ENCODE data around the gene REEP3.

Gene REEP3

GRCh38 chr10:63608511-63608910 is 87.3 kb downstream of the REEP3 start:
- Histone ChIP-seq H3K27me3 (ENCODE audit: control insufficient read depth, insufficient read depth, low read length) (no peaks in the 10 kb centered on the region), H3K4me3 (ENCODE audit: low read depth, low read length) (no peak overlapping the region), H3K36me3 (ENCODE audit: control insufficient read depth, insufficient read depth, low read length) (no peaks in the 10 kb centered on the region), H3K4me1 (ENCODE audit: control insufficient read depth, insufficient read depth, low read length) (peaks cover 6% of the 10 kb centered on the region; the same call in 1 of the 2 replicates), H3K9ac (ENCODE audit: low read length) (no peak overlapping the region), H3K9me3 (ENCODE audit: control insufficient read depth, insufficient read depth, low read depth, low read length) (no peaks in the 10 kb centered on the region), H3K27ac (ENCODE audit: low read depth, low read length) (no peak overlapping the region)

DNA sequence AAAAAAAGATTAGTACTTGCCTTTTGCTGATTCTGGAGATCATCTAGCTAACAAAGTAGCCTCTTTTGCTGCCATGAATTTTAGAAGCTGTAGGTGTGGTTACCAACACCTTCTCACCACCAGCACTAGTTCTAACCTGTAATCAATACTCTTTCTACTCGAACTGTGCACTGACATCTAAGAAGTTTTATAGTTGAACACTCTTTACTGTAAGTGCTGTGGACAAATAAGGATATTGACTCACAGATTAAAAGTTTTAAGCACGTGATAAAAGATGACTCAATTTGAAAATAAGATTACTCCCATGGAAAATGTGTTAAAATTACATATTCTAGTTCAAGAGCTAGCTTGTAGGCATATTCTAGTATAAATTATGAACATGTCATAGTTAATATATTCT is 89.9 kb downstream of the REEP3 start:
- no peaks in the 10 kb centered on the region for H3K4me1 ChIP-seq (ENCODE audit: control insufficient read depth, insufficient read depth, low read length)
- no peaks in the 10 kb centered on the region for H3K27me3 ChIP-seq (ENCODE audit: control insufficient read depth, insufficient read depth, low read length)
- H3K4me3 ChIP-seq (ENCODE audit: low read depth, low read length) = no peak overlapping the region
- H3K27ac ChIP-seq (ENCODE audit: low read depth, low read length) = no peak overlapping the region
- H3K36me3 ChIP-seq (ENCODE audit: control insufficient read depth, insufficient read depth, low read length) = no peaks in the 10 kb centered on the region
- no peak overlapping the region for H3K9ac ChIP-seq (ENCODE audit: low read length)
- H3K9me3 ChIP-seq (ENCODE audit: control insufficient read depth, insufficient read depth, low read depth, low read length) = no peaks in the 10 kb centered on the region

GRCh38 chr10:63614371-63614891 is 93.2 kb downstream of the REEP3 start:
- Histone ChIP-seq H3K9me3 (ENCODE audit: control insufficient read depth, insufficient read depth, low read depth, low read length) (no peaks in the 10 kb centered on the region), H3K4me1 (ENCODE audit: control insufficient read depth, insufficient read depth, low read length) (no peaks in the 10 kb centered on the region), H3K36me3 (ENCODE audit: control insufficient read depth, insufficient read depth, low read length) (no peaks in the 10 kb centered on the region), H3K9ac (ENCODE audit: low read length) (no peak overlapping the region), H3K4me3 (ENCODE audit: low read depth, low read length) (no peak overlapping the region), H3K27ac (ENCODE audit: low read depth, low read length) (no peak overlapping the region), H3K27me3 (ENCODE audit: control insufficient read depth, insufficient read depth, low read length) (no peaks in the 10 kb centered on the region)

- H3K27me3 ChIP-seq (ENCODE audit: control insufficient read depth, insufficient read depth, low read length) = no peaks in the 10 kb centered on the region
- no peak overlapping the region for H3K4me3 ChIP-seq (ENCODE audit: low read depth, low read length)
- H3K27ac ChIP-seq (ENCODE audit: low read depth, low read length) = no peak overlapping the region
- no peaks in the 10 kb centered on the region for H3K9me3 ChIP-seq (ENCODE audit: control insufficient read depth, insufficient read depth, low read depth, low read length)
- 0 out of 2 replicates have a peak, but pooled peaks cover 2% of the 10 kb centered on the region for H3K36me3 ChIP-seq (ENCODE audit: control insufficient read depth, insufficient read depth, low read length)
- no peak overlapping the region for H3K9ac ChIP-seq (ENCODE audit: low read length)
- no peaks in the 10 kb centered on the region for H3K4me1 ChIP-seq (ENCODE audit: control insufficient read depth, insufficient read depth, low read length)
Measured at GRCh38 chr10:63618552-63618951, 97.4 kb downstream of the REEP3 start.

- no peak overlapping the region for H3K4me3 ChIP-seq (ENCODE audit: low read depth, low read length)
- H3K36me3 ChIP-seq (ENCODE audit: control insufficient read depth, insufficient read depth, low read length) = 0 out of 2 replicates have a peak, but pooled peaks cover 2% of the 10 kb centered on the region
- H3K9me3 ChIP-seq (ENCODE audit: control insufficient read depth, insufficient read depth, low read depth, low read length) = no peaks in the 10 kb centered on the region
- H3K9ac ChIP-seq (ENCODE audit: low read length) = no peak overlapping the region
- H3K27me3 ChIP-seq (ENCODE audit: control insufficient read depth, insufficient read depth, low read length) = no peaks in the 10 kb centered on the region
- H3K27ac ChIP-seq (ENCODE audit: low read depth, low read length) = no peak overlapping the region
- H3K4me1 ChIP-seq (ENCODE audit: control insufficient read depth, insufficient read depth, low read length) = no peaks in the 10 kb centered on the region
Measured at GRCh38 chr10:63619426-63619825, 98.2 kb downstream of the REEP3 start.

- Histone ChIP-seq H3K36me3 (ENCODE audit: control insufficient read depth, insufficient read depth, low read length) (0 out of 2 replicates have a peak, but pooled peaks cover 2% of the 10 kb centered on the region), H3K4me3 (ENCODE audit: low read depth, low read length) (no peak overlapping the region), H3K4me1 (ENCODE audit: control insufficient read depth, insufficient read depth, low read length) (0 out of 2 replicates have a peak, but pooled peaks cover 6% of the 10 kb centered on the region), H3K27me3 (ENCODE audit: control insufficient read depth, insufficient read depth, low read length) (no peaks in the 10 kb centered on the region), H3K9ac (ENCODE audit: low read length) (no peak overlapping the region), H3K27ac (ENCODE audit: low read depth, low read length) (no peak overlapping the region), H3K9me3 (ENCODE audit: control insufficient read depth, insufficient read depth, low read depth, low read length) (no peaks in the 10 kb centered on the region)
Measured at GRCh38 chr10:63622097-63622496, 100.9 kb downstream of the REEP3 start.

DNA sequence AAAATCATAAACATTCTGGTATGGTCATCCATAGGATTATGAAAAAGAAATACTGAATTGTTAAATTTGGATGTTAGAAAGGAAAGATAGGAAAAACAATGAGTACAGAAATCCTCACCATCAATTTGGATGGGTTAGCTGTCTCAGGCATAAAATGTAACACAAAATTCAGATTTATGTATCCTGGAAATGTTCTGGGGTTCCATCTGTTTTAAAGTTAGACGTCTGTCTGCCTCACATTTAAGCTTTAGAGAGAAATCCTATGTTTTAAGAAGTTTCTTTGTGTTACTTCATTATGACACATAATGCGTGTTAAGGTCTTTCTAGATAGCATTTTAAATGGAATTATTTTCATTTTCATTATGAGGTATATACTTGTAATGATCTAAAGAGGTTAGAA is 103.5 kb downstream of the REEP3 start:
- H3K4me3 ChIP-seq (ENCODE audit: low read depth, low read length) = no peak overlapping the region
- 0 out of 2 replicates have a peak, but pooled peaks cover 2% of the 10 kb centered on the region for H3K36me3 ChIP-seq (ENCODE audit: control insufficient read depth, insufficient read depth, low read length)
- no peaks in the 10 kb centered on the region for H3K27me3 ChIP-seq (ENCODE audit: control insufficient read depth, insufficient read depth, low read length)
- H3K9me3 ChIP-seq (ENCODE audit: control insufficient read depth, insufficient read depth, low read depth, low read length) = no peaks in the 10 kb centered on the region
- peaks cover 27% of the 10 kb centered on the region for H3K4me1 ChIP-seq (ENCODE audit: control insufficient read depth, insufficient read depth, low read length)
- H3K27ac ChIP-seq (ENCODE audit: low read depth, low read length) = no peak overlapping the region
- H3K9ac ChIP-seq (ENCODE audit: low read length) = no peak overlapping the region

DNA sequence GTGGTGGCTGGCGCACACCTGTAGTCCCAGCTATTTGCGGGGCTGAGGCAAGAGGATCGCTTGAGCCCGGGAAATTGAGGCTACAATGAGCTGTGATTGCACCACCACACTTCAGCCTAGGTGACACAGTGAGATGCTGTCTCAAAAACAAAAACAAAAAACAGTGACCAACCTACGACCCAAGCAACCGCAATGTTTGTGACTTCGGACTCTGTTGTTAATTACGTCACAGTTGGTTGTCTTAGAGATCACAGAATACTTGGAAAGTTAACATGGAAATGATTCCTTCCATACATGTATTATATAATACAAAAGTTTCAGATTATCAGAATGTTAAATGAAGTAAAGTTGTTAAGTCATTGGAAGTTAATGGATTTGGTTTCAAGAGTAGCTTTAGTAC is 106.2 kb downstream of the REEP3 start:
- H3K9me3 ChIP-seq (ENCODE audit: control insufficient read depth, insufficient read depth, low read depth, low read length) = no peaks in the 10 kb centered on the region
- no peak overlapping the region; the same call in 1 of the 2 replicates for H3K27ac ChIP-seq (ENCODE audit: low read depth, low read length)
- no peak overlapping the region for H3K4me3 ChIP-seq (ENCODE audit: low read depth, low read length)
- no peaks in the 10 kb centered on the region for H3K27me3 ChIP-seq (ENCODE audit: control insufficient read depth, insufficient read depth, low read length)
- H3K9ac ChIP-seq (ENCODE audit: low read length) = no peak overlapping the region
- no peaks in the 10 kb centered on the region for H3K36me3 ChIP-seq (ENCODE audit: control insufficient read depth, insufficient read depth, low read length)
- H3K4me1 ChIP-seq (ENCODE audit: control insufficient read depth, insufficient read depth, low read length) = peaks cover 38% of the 10 kb centered on the region

DNA sequence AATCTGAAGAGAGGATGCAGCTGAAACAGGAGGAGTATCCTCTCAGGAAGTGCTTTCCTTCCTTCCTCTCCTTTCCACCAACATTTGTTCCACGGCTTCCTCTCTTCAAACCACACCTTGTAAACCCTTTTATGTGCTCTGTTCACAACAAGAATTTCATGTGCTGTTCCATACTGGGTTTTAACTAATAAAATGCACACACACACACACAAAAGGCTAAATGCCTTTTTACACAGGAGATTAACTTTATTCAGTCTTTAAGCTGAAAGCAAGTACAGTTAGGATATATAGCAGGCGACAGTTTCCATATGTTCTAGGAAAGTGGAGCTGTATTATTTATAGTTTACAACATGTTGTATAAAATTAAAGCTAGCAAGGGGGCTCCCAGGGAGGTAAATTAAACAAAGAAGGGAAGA is 106.7 kb downstream of the REEP3 start:
- H3K9ac ChIP-seq (ENCODE audit: low read length) = no peak overlapping the region
- H3K27me3 ChIP-seq (ENCODE audit: control insufficient read depth, insufficient read depth, low read length) = no peaks in the 10 kb centered on the region
- peak overlapping the region; percentile 100; the same call in 1 of the 2 replicates for H3K27ac ChIP-seq (ENCODE audit: low read depth, low read length)
- no peaks in the 10 kb centered on the region for H3K36me3 ChIP-seq (ENCODE audit: control insufficient read depth, insufficient read depth, low read length)
- peaks cover 38% of the 10 kb centered on the region for H3K4me1 ChIP-seq (ENCODE audit: control insufficient read depth, insufficient read depth, low read length)
- H3K4me3 ChIP-seq (ENCODE audit: low read depth, low read length) = no peak overlapping the region
- no peaks in the 10 kb centered on the region for H3K9me3 ChIP-seq (ENCODE audit: control insufficient read depth, insufficient read depth, low read depth, low read length)

DNA sequence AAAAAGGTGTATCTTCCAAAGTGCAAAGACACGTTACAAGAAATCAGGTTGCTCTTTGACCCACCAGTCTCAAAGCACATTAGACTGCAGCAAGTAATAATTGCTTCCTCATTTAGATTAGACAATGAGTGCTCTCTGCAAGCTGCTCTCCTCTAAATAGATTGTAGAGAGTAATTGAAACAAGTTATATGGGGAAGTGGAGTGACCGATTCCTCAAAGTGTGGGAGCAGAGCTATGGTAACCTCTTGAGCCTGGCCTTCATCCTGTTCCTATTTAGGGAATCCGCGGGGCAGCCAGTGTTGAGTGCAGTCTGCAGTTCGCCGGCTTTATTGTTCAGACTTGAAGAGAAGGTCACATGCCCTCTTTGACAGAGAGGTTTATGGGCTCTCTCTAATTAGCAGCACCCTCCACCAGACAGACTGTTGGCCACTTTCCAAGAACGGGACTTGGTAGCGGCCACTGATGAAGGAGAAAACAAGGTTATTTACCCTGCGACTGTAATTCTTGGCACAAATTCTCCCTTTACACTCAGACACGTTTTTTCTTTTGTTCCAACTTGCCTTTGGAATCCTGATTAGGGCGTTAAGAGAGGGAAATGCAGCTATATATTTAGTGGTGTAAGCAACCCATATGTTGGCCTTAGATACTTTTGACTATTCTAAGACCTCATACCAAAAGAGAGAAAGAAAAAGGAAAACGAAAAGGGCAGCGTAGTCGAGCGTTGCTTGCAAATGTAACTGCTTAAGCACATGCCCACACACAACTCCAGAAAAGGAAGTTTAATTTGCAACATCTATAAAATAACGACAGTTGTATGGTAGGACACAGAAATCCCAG is 107.5 kb downstream of the REEP3 start:
- H3K4me3 ChIP-seq (ENCODE audit: low read depth, low read length) = peak overlapping the region; percentile 82
- H3K27ac ChIP-seq (ENCODE audit: low read depth, low read length) = peak overlapping the region; percentile 100
- no peaks in the 10 kb centered on the region for H3K9me3 ChIP-seq (ENCODE audit: control insufficient read depth, insufficient read depth, low read depth, low read length)
- no peaks in the 10 kb centered on the region for H3K27me3 ChIP-seq (ENCODE audit: control insufficient read depth, insufficient read depth, low read length)
- H3K9ac ChIP-seq (ENCODE audit: low read length) = peak overlapping the region; percentile 83
- no peaks in the 10 kb centered on the region for H3K36me3 ChIP-seq (ENCODE audit: control insufficient read depth, insufficient read depth, low read length)
- peaks cover 38% of the 10 kb centered on the region for H3K4me1 ChIP-seq (ENCODE audit: control insufficient read depth, insufficient read depth, low read length)

- H3K4me3 ChIP-seq (ENCODE audit: low read depth, low read length) = peak overlapping the region; percentile 82
- H3K27me3 ChIP-seq (ENCODE audit: control insufficient read depth, insufficient read depth, low read length) = no peaks in the 10 kb centered on the region
- no peaks in the 10 kb centered on the region for H3K9me3 ChIP-seq (ENCODE audit: control insufficient read depth, insufficient read depth, low read depth, low read length)
- peak overlapping the region; percentile 100 for H3K27ac ChIP-seq (ENCODE audit: low read depth, low read length)
- H3K9ac ChIP-seq (ENCODE audit: low read length) = peak overlapping the region; percentile 93
- no peaks in the 10 kb centered on the region for H3K36me3 ChIP-seq (ENCODE audit: control insufficient read depth, insufficient read depth, low read length)
- peaks cover 38% of the 10 kb centered on the region for H3K4me1 ChIP-seq (ENCODE audit: control insufficient read depth, insufficient read depth, low read length)
Measured at GRCh38 chr10:63629363-63630084, 108.3 kb downstream of the REEP3 start.

Data from HUES6 (cell line).